M059J (cell line): ENCODE measurements around the gene ALDOB. TPM values are rescaled to one million over a fixed set of nuclear protein-coding genes. Genes with fewer than 3 reads are reported as not detected.
A peak's percentile ranks its signal among the peaks of the same experiment; 100 is the strongest.

Experiments used
- DNase-seq: peaks from one replicate; pipeline ENCODE4 v3.0.0-alpha.2; 2012; ENCODE audit warnings: low read depth
- total RNA-seq: library from RNA; depleted of rRNA; stranded (reverse); fragments of >200 nt; shearing (Covaris generic); gene quantifications from 2 replicates; pipeline ENCODE4 v1.2.3, GENCODE V29; 2014; rRNA removed

Gene ALDOB
- total RNA-seq = not detected in 2 replicates

DNA sequence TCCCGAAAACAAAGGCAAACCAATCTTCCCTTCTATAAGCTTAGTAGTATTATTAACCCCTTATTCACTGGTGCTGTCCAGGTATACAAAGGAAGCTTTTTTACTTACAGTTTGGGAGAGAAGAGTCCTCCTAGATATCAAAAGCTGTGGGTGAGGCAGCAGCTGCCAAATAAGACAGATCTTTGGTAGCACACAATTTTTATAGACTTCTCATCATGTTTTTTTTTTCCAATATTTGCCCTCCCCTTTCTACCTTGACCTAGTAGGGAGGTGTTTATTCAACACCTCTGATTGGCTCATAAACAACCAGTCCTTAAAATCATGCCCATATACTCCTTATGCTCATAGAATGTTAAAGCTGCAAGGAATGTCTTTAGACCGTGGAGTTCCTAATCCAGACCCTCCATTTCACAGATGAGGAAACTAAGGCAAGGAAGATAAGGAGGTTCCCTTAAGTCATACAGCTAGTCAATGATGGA, at the start of gene ALDOB:
ALDOB (minus strand) TSS at position 174 of the 479 bp plus-strand sequence. CDS start 4,887 bp downstream, outside the sequence.
- DNase-seq = no peak

- DNase-seq = no peak
Observed at GRCh38 chr9:101484046-101484445, 48.5 kb upstream of the ALDOB start.

GRCh38 chr9:101481261-101481660, 45.7 kb upstream of the ALDOB start:
- no peak for DNase-seq

GRCh38 chr9:101480386-101480785, 44.8 kb upstream of the ALDOB start:
- no peak for DNase-seq

DNA sequence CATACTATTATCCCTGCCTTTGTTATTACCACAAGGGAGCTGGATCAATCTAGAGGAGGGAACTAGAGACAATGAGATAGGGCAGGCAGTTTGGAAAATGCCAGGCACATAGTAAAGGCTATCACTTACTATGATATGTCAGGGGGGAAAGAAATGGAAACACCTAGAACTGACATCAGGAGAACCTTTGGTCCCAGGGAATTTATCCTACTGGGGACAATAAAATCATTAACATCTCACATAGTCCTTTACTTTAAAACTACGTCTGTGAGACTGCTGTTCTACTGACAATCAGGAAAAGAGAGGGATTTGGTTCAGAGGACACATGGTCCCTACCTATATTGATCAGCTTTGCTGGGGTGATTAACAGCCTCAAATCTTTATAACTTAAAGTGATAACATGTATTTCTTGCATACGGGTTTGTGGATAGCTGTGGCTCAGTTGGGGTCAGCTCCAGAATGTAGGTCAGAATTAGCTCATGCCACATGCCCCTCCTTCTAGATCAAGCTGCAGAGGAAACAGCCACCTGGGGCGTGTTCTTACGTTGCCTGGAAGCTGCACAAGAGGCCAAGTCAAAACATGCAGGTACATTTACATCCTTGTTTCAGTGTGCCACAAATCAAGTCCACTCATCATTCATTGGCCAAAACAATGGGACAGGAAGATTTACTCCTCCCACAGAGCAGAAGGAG, 43.9 kb upstream of the ALDOB start:
- no peak for DNase-seq

GRCh38 chr9:101478906-101479305, 43.3 kb upstream of the ALDOB start:
- no peak for DNase-seq

DNA sequence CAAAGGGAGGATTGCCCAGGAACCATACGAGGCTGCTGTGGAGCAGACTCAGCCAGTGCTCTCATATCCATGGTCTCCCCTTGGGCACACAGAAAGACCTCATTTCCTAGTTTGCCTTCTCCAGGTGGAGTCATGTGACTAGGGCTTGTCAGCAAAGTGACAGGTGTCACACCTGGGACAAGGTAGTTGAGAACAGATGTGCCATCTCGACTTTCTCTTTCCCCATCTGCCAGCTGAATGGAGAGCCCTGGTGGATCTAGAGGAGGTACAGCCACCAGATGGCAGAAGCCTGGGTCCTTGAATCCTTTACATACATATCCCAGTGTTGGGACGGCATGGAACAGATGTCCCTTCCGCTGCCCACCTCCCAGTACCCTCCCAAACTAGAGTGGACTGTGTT, 42.9 kb upstream of the ALDOB start:
- DNase-seq = no peak

- DNase-seq = peak; percentile 54
Observed at GRCh38 chr9:101477736-101478135, 42.2 kb upstream of the ALDOB start.

GRCh38 chr9:101477214-101477613, 41.6 kb upstream of the ALDOB start:
- DNase-seq = peak; percentile 50

- no peak for DNase-seq
Observed at GRCh38 chr9:101476576-101477208, 41.1 kb upstream of the ALDOB start.

DNA sequence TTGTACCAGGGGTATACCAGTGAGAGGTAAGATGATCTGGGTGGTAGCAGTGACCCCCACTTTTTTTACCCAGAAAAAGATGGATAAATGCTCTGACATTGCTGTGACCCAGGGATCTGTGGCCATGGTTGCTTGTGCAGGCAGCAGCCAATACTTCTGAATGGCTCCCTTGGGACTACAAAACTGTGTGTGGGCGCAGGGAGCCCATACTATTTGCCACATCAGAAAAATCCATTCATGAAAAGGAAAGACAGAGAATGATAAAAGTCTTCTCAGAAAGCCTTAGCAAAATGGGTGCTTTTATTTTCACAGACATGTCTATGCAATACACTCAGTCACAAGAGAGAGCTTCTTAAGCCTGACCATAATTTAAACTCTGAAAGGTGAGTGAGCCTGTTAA, 37.3 kb upstream of the ALDOB start:
- DNase-seq = no peak

DNA sequence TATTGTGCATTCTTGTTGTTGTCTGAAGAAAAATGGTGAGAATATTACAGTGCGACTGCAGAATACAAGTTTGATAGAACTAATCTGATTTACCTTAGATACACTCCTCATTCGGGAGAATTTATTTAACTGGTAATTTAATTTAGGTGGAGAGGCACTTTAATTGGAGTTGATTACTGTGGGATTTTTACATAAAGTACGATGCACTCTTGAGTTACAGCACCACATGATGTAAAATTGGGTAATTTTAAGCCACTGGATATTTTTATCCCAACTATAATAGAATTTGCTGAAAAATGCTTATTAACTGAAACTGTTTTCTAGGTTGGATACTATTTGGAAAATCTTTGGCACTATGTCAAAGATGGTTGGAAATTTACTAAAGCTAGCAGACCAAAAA, 35.4 kb upstream of the ALDOB start:
- DNase-seq = no peak

GRCh38 chr9:101470021-101470420, 34.4 kb upstream of the ALDOB start:
- DNase-seq = no peak

- no peak for DNase-seq
Observed at GRCh38 chr9:101469026-101469425, 33.5 kb upstream of the ALDOB start.

- no peak for DNase-seq
Observed at GRCh38 chr9:101468116-101468515, 32.5 kb upstream of the ALDOB start.

GRCh38 chr9:101467690-101468089, 32.1 kb upstream of the ALDOB start:
- DNase-seq = no peak

GRCh38 chr9:101466863-101467262, 31.3 kb upstream of the ALDOB start:
- no peak for DNase-seq

DNA sequence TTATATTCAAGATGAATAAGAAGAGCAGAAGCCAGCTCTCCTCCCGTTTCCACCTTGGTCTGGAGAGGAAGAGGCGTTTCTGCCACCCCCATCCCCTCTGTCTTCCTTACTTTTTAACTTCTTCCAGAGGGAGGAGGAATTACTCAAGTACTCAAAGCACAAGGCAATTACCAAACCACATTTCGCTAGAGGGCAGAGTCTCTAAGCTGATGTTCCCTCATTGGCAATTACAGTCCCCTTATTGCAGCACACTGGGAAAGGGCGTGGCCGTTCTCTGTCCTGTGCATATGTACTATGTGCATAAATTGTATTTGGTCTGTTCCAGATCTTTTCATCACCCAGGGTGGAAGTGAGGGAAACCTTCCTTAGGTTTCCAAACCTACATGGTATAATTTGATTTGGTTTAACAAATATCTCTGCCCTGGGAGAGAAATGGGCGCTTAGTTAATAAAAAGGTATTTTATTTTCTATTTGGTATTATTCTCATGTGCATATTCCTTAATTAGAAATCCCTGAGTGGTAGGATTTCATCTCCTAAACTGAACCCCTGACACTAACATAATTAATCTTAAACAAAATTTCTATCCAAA, 29.8 kb upstream of the ALDOB start:
- peak; percentile 85 for DNase-seq

DNA sequence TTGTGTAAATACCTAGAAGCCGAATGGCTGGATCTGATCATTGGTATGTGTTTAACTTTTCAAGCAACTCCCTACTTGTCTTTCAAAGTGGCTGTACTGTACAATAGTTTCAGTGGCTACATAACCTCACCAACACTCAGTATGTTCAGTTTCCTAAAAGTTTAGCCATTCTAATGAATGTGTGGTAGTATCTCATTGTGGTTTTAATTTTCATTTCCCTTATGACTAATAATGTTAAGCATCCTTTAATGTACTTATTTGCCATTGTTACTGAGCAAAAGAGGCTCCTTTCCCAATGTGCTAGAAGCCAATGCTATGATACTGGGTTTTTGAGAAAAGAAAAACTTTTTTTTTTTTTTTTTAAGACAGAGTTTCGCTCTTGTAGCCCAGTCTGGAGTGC, 27.8 kb upstream of the ALDOB start:
- peak; percentile 72 for DNase-seq

DNA sequence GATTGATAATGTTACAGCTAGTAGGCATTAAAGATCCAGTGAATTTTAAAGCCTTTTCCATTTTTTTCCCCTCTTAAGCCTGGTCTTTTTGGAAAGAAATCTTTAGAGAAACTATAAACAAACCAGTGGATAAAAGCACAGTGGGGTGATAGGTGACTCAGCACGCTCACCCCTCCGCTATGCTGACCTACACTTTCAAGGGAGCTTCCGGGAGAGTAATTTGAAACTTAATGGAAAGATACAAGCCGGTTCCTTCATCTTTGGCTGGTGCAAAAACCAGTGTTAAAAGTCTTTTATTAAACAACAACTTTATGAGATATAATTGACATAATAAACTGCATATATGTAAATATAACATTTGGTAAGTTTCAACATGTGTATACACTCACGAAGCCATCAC, 27.0 kb upstream of the ALDOB start:
- peak; percentile 85 for DNase-seq

GRCh38 chr9:101460965-101461364, 25.4 kb upstream of the ALDOB start:
- no peak for DNase-seq

- peak; percentile 87 for DNase-seq
Observed at GRCh38 chr9:101458963-101459631, 23.5 kb upstream of the ALDOB start.
